GM19239 (cell line): ENCODE measurements around the gene JAG2.

Experiments
- DNase-seq: peaks from one replicate; pipeline ENCODE4 v3.0.0; 2011; ENCODE audit warnings: low spot score; ENCODE audit not compliant: insufficient read length
- FAIRE-seq: peaks from 2 replicates; lab custom pipeline; 2011; peaks lifted over from hg19 to GRCh38; lab: Jason Lieb, UNC

Gene JAG2

GRCh38 chr14:105153331-105153731 is 15.2 kb downstream of the JAG2 start:
- DNase-seq = no peak
- no peak for FAIRE-seq

- FAIRE-seq (no peak), DNase-seq (no peak)
Observed at GRCh38 chr14:105152794-105153241, 15.8 kb downstream of the JAG2 start.

- FAIRE-seq = no peak
- DNase-seq = no peak
Observed at GRCh38 chr14:105151838-105152793, 16.5 kb downstream of the JAG2 start.

GRCh38 chr14:105151084-105151837 is 17.3 kb downstream of the JAG2 start:
- no peak for FAIRE-seq

GRCh38 chr14:105150368-105151083 is 18.1 kb downstream of the JAG2 start:
- FAIRE-seq = no peak

More at GRCh38 chr14:105151084-105151837, 17.3 kb downstream of the JAG2 start:
- DNase-seq = no peak

GRCh38 chr14:105150026-105150367 is 18.6 kb downstream of the JAG2 start:
- FAIRE-seq (no peak), DNase-seq (no peak)

More at GRCh38 chr14:105150368-105151083, 18.1 kb downstream of the JAG2 start:
- no peak for DNase-seq

GRCh38 chr14:105149146-105149781 is 19.3 kb downstream of the JAG2 start:
- FAIRE-seq (no peak), DNase-seq (no peak)

GRCh38 chr14:105148604-105149145 is 19.9 kb downstream of the JAG2 start:
- DNase-seq = no peak
- FAIRE-seq = no peak

GRCh38 chr14:105147671-105148603 is 20.6 kb downstream of the JAG2 start:
- DNase-seq = no peak
- FAIRE-seq = no peak

GRCh38 chr14:105146976-105147635 is 21.5 kb downstream of the JAG2 start:
- FAIRE-seq (no peak), DNase-seq (no peak)

GRCh38 chr14:105146181-105146975 is 22.2 kb downstream of the JAG2 start:
- DNase-seq (no peak), FAIRE-seq (no peak)

GRCh38 chr14:105145381-105146180 is 23.0 kb downstream of the JAG2 start:
- no peak for DNase-seq
- no peak for FAIRE-seq

- DNase-seq = no peak
- FAIRE-seq = no peak
Observed at GRCh38 chr14:105144666-105145380, 23.8 kb downstream of the JAG2 start.

GRCh38 chr14:105144026-105144665 is 24.4 kb downstream of the JAG2 start:
- FAIRE-seq (no peak), DNase-seq (no peak)

GRCh38 chr14:105143451-105144025 is 25.0 kb downstream of the JAG2 start:
- no peak for FAIRE-seq
- DNase-seq = no peak
